GM18873 (cell line): ENCODE measurements around the gene SGSM2.

ENCODE experiments used
- ATAC-seq: cut with Tn5 transposase; IDR thresholded peaks from one replicate; pipeline ENCODE4 v1.9.1; 2021; ENCODE audit warnings: mild to moderate bottlenecking, moderate library complexity, moderate number of reproducible peaks; ENCODE audit not compliant: unreplicated experiment, low FRiP score

SGSM2 gene

GRCh38 chr17:2384439-2385127, 47.3 kb downstream of the SGSM2 start:
- ATAC-seq: no peak

DNA sequence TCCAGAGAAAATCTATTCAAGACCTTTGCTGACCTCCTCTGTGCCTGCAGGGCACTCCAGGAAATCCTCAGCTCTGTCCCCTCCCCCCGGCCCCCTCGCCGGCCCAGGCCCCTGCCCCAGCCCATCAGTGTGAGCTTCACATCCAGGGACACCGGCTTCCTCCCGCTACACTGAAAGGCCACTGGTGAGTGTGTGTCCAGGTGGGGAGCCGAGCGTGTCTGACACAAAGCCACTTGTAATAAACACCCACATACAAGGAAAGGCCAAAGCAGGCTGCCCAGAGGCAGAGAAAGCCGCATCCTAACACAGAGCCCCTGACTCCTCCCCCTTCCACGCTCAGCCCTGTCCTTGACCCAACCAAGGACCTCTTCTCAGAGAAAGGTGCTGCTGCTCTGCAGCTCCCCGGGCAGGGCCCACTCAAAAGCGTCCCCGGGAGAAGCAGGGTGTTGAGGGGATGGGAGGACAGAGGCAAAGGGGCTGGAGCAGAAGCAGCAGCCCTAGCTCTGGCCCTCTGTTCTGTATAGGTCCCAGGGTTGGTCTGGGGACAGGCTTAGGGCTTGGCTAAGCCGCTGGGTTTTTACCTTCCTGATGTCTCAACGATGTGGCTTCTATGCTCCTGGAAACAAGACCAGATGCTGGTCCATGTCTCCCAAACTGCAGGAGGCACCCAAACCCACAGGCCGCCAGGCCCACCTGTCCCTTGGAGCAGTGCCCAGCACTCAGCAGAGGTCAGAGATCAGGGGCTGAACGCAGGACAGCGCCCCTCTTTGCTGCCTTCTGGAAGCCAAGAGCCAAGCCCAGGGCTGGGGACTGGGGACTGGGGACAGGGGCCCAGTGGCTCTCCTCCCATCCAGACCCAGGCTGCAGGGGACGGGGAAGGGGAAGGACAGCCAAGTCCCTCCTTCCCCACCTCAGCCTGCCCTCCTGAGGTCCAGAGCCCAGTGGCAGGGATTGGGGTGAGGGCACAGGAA, 48.2 kb downstream of the SGSM2 start:
- no peak for ATAC-seq

GRCh38 chr17:2386400-2387085, 49.2 kb downstream of the SGSM2 start:
- no peak for ATAC-seq

DNA sequence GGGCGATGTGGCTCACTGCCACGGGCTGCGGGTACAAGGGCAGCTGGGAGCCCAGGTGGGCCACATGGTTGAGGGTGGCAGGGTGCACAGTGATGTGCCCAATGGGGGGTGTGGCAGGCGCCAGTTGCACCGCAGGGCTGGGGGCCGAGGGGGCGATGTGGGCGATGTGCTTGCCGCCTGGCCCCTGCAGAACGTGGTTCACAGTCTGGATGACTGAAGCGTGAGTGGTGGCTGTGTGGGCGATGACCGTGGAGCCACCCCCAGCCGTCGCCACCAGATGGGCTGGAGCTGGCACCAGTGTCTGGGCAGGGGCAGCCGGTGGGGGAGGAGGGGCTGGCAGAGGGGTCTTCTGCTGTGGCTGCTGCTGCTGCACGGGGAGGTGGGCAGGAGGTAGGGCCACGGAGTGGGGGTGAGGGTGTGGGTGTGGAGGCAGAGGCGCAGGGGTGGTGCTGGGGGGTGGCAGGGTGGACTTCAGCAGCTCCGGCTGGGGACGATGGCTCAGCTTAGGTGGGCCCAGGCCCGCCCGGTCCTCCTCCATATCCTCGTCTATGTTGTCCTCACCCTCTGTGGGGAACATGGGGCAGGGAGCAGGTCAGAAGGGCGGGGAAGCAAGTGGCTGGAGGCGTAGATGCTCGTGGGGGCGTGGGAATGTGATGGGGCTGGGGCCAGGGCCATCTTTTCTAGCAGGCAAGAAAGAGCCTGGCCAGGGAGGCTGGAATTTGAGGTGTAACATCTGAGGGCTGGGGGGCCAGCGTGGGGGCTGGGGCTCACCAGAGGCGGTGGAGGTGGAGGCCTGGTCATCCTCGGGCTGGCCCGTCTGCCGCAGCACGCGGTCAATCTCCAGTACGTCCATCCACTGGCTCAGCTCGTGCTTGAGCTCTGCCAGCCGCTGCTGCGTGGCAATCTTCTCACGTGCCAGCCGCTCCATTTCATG, 50.1 kb downstream of the SGSM2 start:
- no peak for ATAC-seq

DNA sequence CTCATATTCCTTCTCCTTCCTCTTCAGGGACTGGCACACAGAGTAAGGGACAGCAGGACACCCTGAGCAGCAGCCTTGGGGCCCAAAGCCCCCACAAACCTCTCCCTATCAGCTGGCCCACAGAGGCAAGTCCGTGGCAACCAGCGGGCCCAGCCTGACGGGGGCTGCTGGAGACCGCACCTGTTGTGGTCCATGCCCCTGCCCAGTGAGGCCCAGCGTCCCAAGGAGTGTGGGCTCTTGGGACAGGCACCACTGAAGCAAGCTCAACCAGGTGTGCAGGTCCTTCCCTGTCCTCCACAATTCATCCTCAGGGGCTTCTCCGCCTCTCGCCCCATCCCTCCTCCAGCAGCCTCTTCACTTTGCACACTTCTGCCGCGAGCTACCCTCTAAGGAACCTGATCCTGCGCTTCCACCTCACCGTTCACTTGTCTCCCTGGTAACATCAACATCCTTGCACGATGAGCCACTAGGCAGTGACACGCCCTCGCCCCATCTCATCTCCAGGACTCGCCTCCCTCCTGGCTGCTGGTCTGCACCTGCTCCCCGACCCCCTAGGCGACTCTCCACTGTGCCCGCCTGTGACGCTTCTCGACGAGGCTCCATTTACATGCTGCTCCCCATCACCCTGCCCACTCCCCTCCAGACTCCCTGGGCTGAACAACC, 50.9 kb downstream of the SGSM2 start:
- ATAC-seq: no peak

GRCh38 chr17:2388683-2389055, 51.4 kb downstream of the SGSM2 start:
- ATAC-seq: no peak

GRCh38 chr17:2390199-2390836, 53.0 kb downstream of the SGSM2 start:
- ATAC-seq: no peak

GRCh38 chr17:2391597-2392251, 54.4 kb downstream of the SGSM2 start:
- ATAC-seq: no peak

GRCh38 chr17:2392252-2393173, 55.2 kb downstream of the SGSM2 start:
- peak; percentile 44 for ATAC-seq

GRCh38 chr17:2393174-2393953, 56.1 kb downstream of the SGSM2 start:
- peak; percentile 26 for ATAC-seq

GRCh38 chr17:2393954-2394749, 56.9 kb downstream of the SGSM2 start:
- ATAC-seq: no peak

DNA sequence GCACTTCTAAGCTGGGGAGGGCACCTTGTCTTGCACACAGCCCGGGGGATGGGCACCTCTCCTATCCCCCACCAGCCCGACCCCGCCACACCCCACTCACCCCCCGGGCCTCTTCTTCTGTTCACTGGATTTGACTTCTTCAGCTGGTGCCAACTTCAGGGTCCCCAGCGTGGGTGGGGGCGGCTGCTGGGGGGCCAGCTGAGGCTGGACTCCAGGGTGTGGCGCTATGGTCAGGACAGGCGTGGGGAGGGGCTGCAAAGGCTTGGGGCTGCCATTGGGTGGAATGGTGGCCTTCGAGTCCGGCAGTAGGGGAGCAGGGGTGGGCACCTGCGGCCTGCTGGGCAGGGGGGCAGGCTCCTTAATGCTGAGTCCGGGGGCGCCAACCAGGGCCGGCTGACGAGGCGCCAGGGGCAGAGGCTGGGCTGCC, 57.5 kb downstream of the SGSM2 start:
- no peak for ATAC-seq

DNA sequence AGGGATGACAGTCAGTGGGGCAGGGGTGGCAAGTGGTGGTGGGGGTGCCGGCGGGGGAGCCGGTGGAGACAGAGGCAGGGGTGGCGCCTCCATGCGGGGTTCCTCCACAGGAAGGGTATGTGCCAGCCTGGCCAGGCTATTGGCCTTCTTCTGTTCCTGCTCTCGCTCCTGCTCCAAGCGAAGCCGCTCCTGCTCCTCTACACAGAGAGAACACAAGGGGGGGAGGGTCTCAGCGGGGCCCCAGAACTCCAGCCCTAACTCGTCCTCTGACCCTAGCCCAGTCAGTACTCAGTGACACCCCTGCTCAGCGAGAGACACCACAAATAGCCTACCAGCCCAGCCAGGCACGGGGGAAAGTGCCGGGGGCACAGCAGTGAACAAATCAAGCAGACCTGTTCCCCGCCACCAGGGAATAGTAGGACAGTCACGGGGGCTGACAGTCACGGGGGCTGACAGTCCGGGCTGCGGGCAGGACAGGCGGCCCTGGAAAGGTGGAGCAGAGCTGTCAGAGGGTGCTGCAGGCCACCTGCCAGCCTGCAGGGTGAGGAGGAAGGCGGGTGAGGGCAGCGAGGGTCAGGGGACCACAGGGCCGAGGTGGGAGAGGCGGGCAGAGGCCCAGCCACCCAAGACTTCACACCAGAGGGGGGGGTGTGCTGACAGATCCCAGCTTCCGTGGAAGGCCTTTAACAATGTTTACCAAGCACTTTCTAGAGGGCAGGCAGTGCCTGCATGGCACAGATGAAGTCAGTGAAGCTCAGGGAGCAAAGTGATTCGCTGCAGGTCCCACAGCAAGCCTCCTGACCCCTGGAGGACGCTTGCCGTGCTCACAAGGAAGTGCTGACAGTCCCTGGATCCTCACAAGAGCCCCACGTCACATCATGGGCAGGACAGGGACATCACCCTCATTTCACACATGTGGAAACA, 58.2 kb downstream of the SGSM2 start:
- no peak for ATAC-seq

- ATAC-seq: no peak
Measured at GRCh38 chr17:2396192-2396567, 58.9 kb downstream of the SGSM2 start.
